HG03354 (cell line): ENCODE data around the gene EBNA1BP2.
"Not testable (repeated sequence)": the region's sequence is repeated elsewhere in the genome, so short reads cannot be mapped to it uniquely, and the experiment has no call there.

Experiments used
- ATAC-seq: cut with Tn5 transposase; IDR thresholded peaks from one replicate; pipeline ENCODE4 v1.9.1; 2021; ENCODE audit warnings: mild to moderate bottlenecking; ENCODE audit not compliant: unreplicated experiment, poor library complexity, severe bottlenecking

EBNA1BP2 gene

GRCh38 chr1:43129426-43129825 lies 42.7 kb downstream of the EBNA1BP2 start:
- no peak for ATAC-seq

DNA sequence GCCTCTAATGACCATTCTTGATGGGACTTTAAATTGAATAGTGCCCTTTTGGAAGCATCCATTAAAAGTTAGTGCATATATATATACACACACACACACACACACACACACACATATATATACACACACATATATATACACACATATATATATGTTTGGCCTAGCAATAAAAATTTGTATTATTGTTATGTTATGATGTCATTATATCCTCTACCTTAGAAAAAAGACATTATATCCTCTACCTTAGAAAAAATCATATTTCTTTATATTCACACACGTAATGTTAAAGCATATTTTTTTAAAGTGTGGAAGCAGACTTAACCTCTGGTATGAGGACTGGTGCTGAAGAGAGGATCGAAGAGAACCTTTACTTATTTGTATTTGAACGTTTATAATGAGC lies 43.3 kb downstream of the EBNA1BP2 start:
- no peak for ATAC-seq

DNA sequence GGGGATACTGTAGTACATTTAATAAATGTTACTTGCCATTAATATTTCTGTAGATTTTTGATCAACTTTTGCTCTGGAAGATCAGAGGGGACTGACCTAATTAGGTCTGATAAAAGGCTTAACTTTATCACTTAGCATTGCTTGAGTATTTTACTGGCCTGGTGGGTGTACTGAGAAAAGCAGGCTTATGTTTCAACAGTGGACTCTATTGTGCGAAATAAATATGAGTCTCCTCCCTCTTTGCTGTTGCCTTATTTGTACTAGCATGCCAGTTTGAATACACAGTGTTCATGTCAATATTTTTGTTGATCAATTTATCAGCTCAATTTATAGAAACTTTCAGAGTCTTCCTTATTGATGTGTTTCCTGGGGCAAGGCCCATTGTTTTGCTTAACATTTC lies 49.1 kb downstream of the EBNA1BP2 start:
- ATAC-seq, result no peak

DNA sequence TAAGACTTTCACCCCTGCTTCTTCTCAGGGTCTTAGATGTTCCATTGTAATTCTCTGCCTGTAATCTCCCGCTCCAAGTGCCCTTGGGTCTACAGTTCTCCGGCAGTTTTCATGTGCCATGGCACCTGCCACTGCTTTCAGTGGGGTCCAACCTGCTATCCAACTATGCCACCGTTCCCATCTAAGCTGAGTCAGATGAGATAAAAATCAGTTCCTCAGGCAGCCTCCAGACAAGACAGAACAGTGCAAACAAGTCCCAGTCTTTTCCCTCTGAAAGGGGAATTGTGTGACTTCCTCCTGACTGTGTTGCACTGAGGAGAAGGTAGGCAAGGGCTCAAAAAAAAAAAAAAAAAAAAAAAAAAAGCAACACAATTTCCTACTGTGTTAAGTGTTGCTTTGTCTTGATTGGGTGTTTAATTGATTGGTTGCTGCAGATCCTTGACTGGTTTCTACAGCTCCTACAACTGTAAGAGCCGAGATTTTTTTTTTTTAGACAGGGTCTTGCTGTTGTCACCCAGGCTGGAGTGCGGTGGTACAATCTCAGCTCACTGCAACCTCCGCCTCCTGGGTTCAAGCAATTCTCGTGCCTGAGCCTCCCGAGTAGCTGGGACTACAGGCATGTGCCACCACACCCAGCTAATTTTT lies 50.7 kb downstream of the EBNA1BP2 start:
- ATAC-seq, result no peak

- ATAC-seq, result not testable (repeated sequence)
These were observed 52.0 kb downstream of the EBNA1BP2 start for GRCh38 chr1:43119928-43120586.
